IPS-20b (cell line): ENCODE data around the gene DMGDH.

Experiments used
- H3K27ac ChIP-seq: one replicate; pipeline ENCODE4 v1.5.1; 2013; ENCODE audit warnings: low read length
- H3K27me3 ChIP-seq: 2 replicates; pipeline ENCODE4 v1.6.1; 2013; ENCODE audit warnings: mild to moderate bottlenecking, low read length, inconsistent platforms; ENCODE audit not compliant: insufficient read depth
- H3K36me3 ChIP-seq: 2 replicates; pipeline ENCODE4 v1.6.1; 2013; ENCODE audit warnings: low read depth, mild to moderate bottlenecking, inconsistent platforms, low read length, moderate library complexity; ENCODE audit not compliant: insufficient read depth
- H3K4me1 ChIP-seq: 2 replicates; pipeline ENCODE4 v1.6.1; 2013; ENCODE audit warnings: mild to moderate bottlenecking, control low read depth, inconsistent platforms, low read length, moderate library complexity; ENCODE audit not compliant: insufficient read depth
- H3K4me3 ChIP-seq: 2 replicates; pipeline ENCODE4 v1.5.1; 2013; ENCODE audit warnings: mild to moderate bottlenecking, low read length, inconsistent platforms
- H3K9ac ChIP-seq: 2 replicates; pipeline ENCODE4 v1.6.1; 2013; ENCODE audit warnings: low read depth, mild to moderate bottlenecking, inconsistent platforms, low read length, moderate library complexity
- H3K9me3 ChIP-seq: 2 replicates; pipeline ENCODE4 v1.6.1; 2013; ENCODE audit warnings: mild to moderate bottlenecking, low read depth, low read length, inconsistent platforms; ENCODE audit not compliant: insufficient read depth

Gene DMGDH

GRCh38 chr5:79030663-79031484, 38.6 kb downstream of the DMGDH start:
- H3K27ac ChIP-seq = no peak overlapping the region
- H3K4me1 ChIP-seq = no peaks in the 10 kb centered on the region
- H3K27me3 ChIP-seq = no peaks in the 10 kb centered on the region
- H3K9me3 ChIP-seq = no peaks in the 10 kb centered on the region
- H3K9ac ChIP-seq = no peak overlapping the region
- no peaks in the 10 kb centered on the region for H3K36me3 ChIP-seq
- H3K4me3 ChIP-seq = no peak overlapping the region

GRCh38 chr5:79025054-79025472, 44.4 kb downstream of the DMGDH start:
- Histone ChIP-seq H3K4me1 (peaks cover 15% of the 10 kb centered on the region; the same call in 1 of the 2 replicates), H3K9ac (peak overlapping the region; percentile 62; the same call in 1 of the 2 replicates), H3K36me3 (no peaks in the 10 kb centered on the region), H3K4me3 (peak overlapping the region; percentile 48; the same call in 1 of the 2 replicates), H3K27ac (no peak overlapping the region), H3K9me3 (no peaks in the 10 kb centered on the region), H3K27me3 (no peaks in the 10 kb centered on the region)

- Histone ChIP-seq H3K9me3 (no peaks in the 10 kb centered on the region), H3K4me3 (no peak overlapping the region), H3K27me3 (no peaks in the 10 kb centered on the region), H3K9ac (no peak overlapping the region), H3K27ac (no peak overlapping the region), H3K36me3 (no peaks in the 10 kb centered on the region), H3K4me1 (peaks cover 15% of the 10 kb centered on the region; the same call in 1 of the 2 replicates)
These were observed 45.5 kb downstream of the DMGDH start for GRCh38 chr5:79023947-79024346.

- peaks cover 15% of the 10 kb centered on the region; the same call in 1 of the 2 replicates for H3K4me1 ChIP-seq
- H3K36me3 ChIP-seq = no peaks in the 10 kb centered on the region
- H3K27me3 ChIP-seq = no peaks in the 10 kb centered on the region
- no peaks in the 10 kb centered on the region for H3K9me3 ChIP-seq
- H3K4me3 ChIP-seq = no peak overlapping the region
- no peak overlapping the region for H3K9ac ChIP-seq
- no peak overlapping the region for H3K27ac ChIP-seq
These were observed 46.1 kb downstream of the DMGDH start for GRCh38 chr5:79023348-79023747.

- Histone ChIP-seq H3K9ac (no peak overlapping the region), H3K27ac (no peak overlapping the region), H3K9me3 (no peaks in the 10 kb centered on the region), H3K27me3 (no peaks in the 10 kb centered on the region), H3K4me1 (peaks cover 15% of the 10 kb centered on the region; the same call in 1 of the 2 replicates), H3K4me3 (no peak overlapping the region), H3K36me3 (no peaks in the 10 kb centered on the region)
These were observed 46.7 kb downstream of the DMGDH start for GRCh38 chr5:79022771-79023170.

- no peaks in the 10 kb centered on the region for H3K9me3 ChIP-seq
- H3K4me3 ChIP-seq = no peak overlapping the region
- no peak overlapping the region for H3K27ac ChIP-seq
- no peaks in the 10 kb centered on the region for H3K36me3 ChIP-seq
- peaks cover 15% of the 10 kb centered on the region; the same call in 1 of the 2 replicates for H3K4me1 ChIP-seq
- no peak overlapping the region for H3K9ac ChIP-seq
- H3K27me3 ChIP-seq = no peaks in the 10 kb centered on the region
These were observed 47.7 kb downstream of the DMGDH start for GRCh38 chr5:79021753-79022152.

- no peaks in the 10 kb centered on the region for H3K9me3 ChIP-seq
- H3K27ac ChIP-seq = no peak overlapping the region
- no peaks in the 10 kb centered on the region for H3K27me3 ChIP-seq
- H3K4me3 ChIP-seq = no peak overlapping the region
- no peak overlapping the region for H3K9ac ChIP-seq
- peaks cover 15% of the 10 kb centered on the region; the same call in 1 of the 2 replicates for H3K4me1 ChIP-seq
- H3K36me3 ChIP-seq = no peaks in the 10 kb centered on the region
These were observed 48.5 kb downstream of the DMGDH start for GRCh38 chr5:79020861-79021561.

GRCh38 chr5:79014631-79015030, 54.8 kb downstream of the DMGDH start:
- no peak overlapping the region for H3K27ac ChIP-seq
- H3K4me1 ChIP-seq = no peaks in the 10 kb centered on the region
- H3K36me3 ChIP-seq = no peaks in the 10 kb centered on the region
- no peak overlapping the region for H3K9ac ChIP-seq
- H3K27me3 ChIP-seq = no peaks in the 10 kb centered on the region
- H3K9me3 ChIP-seq = no peaks in the 10 kb centered on the region; the same call in 1 of the 2 replicates
- H3K4me3 ChIP-seq = no peak overlapping the region

GRCh38 chr5:79011869-79012268, 57.6 kb downstream of the DMGDH start:
- no peak overlapping the region for H3K9ac ChIP-seq

GRCh38 chr5:79011219-79011836, 58.1 kb downstream of the DMGDH start:
- Histone ChIP-seq H3K27me3 (no peaks in the 10 kb centered on the region), H3K27ac (no peak overlapping the region), H3K9ac (no peak overlapping the region), H3K9me3 (no peaks in the 10 kb centered on the region; the same call in 1 of the 2 replicates), H3K36me3 (no peaks in the 10 kb centered on the region), H3K4me1 (no peaks in the 10 kb centered on the region), H3K4me3 (no peak overlapping the region)

More at GRCh38 chr5:79011869-79012268, 57.6 kb downstream of the DMGDH start:
- Histone ChIP-seq H3K4me1 (no peaks in the 10 kb centered on the region), H3K36me3 (no peaks in the 10 kb centered on the region), H3K27me3 (no peaks in the 10 kb centered on the region), H3K27ac (no peak overlapping the region), H3K9me3 (no peaks in the 10 kb centered on the region; the same call in 1 of the 2 replicates), H3K4me3 (no peak overlapping the region)

GRCh38 chr5:79008362-79008761, 61.1 kb downstream of the DMGDH start:
- H3K27me3 ChIP-seq = no peaks in the 10 kb centered on the region
- no peaks in the 10 kb centered on the region for H3K4me1 ChIP-seq
- no peak overlapping the region for H3K4me3 ChIP-seq
- H3K9me3 ChIP-seq = no peaks in the 10 kb centered on the region; the same call in 1 of the 2 replicates
- H3K9ac ChIP-seq = no peak overlapping the region
- H3K27ac ChIP-seq = no peak overlapping the region
- H3K36me3 ChIP-seq = no peaks in the 10 kb centered on the region
